Measurements from ENCODE around the gene CD84.

Gene CD84

GRCh38 chr1:160521554-160521953 is 57.7 kb downstream of the CD84 start:
- no peak overlapping the region for H3K4me3 ChIP-seq (ENCODE audit: insufficient read depth in 1 of 2, low read depth in 1 of 2, low read length in 2 of 2)
- no peak overlapping the region for H2BK12ac ChIP-seq (ENCODE audit: low read length in 2 of 2)
- H3K36me3 ChIP-seq (ENCODE audit: control insufficient read depth in 1 of 2, insufficient read depth in 2 of 2, low read depth in 1 of 2, low read length in 2 of 2): no peaks in the 10 kb centered on the region
- no peak overlapping the region for H2BK15ac ChIP-seq (ENCODE audit: low read depth, poor library complexity, severe bottlenecking)
- no peak overlapping the region for H3K4me2 ChIP-seq (ENCODE audit: low read length, poor library complexity, severe bottlenecking)
- peaks cover 1% of the 10 kb centered on the region for H3K4me1 ChIP-seq (ENCODE audit: control insufficient read depth, insufficient read depth, low read depth, low read length)
- H3K4ac ChIP-seq (ENCODE audit: low read depth in 1 of 2, low read length in 2 of 2): no peak overlapping the region
- no peak overlapping the region for H4K8ac ChIP-seq (ENCODE audit: low read length)
- no peak overlapping the region for H3K14ac ChIP-seq (ENCODE audit: low read length in 2 of 2)
- no peak overlapping the region for H3K18ac ChIP-seq (ENCODE audit: low read depth in 1 of 2, low read length in 2 of 2)
- no peak overlapping the region for H2BK120ac ChIP-seq (ENCODE audit: low read depth, low read length)
- H3K27ac ChIP-seq (ENCODE audit: low read length, poor library complexity, severe bottlenecking): no peak overlapping the region
- H2AK5ac ChIP-seq (ENCODE audit: low read length, severe bottlenecking): no peak overlapping the region
- no peaks in the 10 kb centered on the region for H3K79me1 ChIP-seq (replicated peaks; ENCODE audit: low read length, poor library complexity, severe bottlenecking)
- H2AFZ ChIP-seq (ENCODE audit: low read depth, low read length): no peak overlapping the region
- H2BK5ac ChIP-seq (ENCODE audit: low read depth, low read length, poor library complexity, severe bottlenecking): no peak overlapping the region
- H3K9ac ChIP-seq (ENCODE audit: low read length): no peak overlapping the region
- H3K27me3 ChIP-seq (ENCODE audit: control insufficient read depth in 1 of 2, insufficient read depth in 1 of 2, low read length in 2 of 2): no peaks in the 10 kb centered on the region
- H3K9me3 ChIP-seq (ENCODE audit: control insufficient read depth, low read length): peaks cover 3% of the 10 kb centered on the region
- H4K91ac ChIP-seq (ENCODE audit: low read length): no peak overlapping the region
- DNase-seq: no peak
- WGBS: 76% methylated on average over 2 of the region's 2 CpGs
- H3K23ac ChIP-seq (ENCODE audit: low read length in 2 of 2): no peak overlapping the region

- no peak overlapping the region for H2AFZ ChIP-seq (ENCODE audit: low read depth, low read length)
- WGBS: 60% methylated on average over 1 of the region's 3 CpGs
- peak overlapping the region; percentile 72 for H3K27ac ChIP-seq (ENCODE audit: low read length, poor library complexity, severe bottlenecking)
- H2BK15ac ChIP-seq (ENCODE audit: low read depth, poor library complexity, severe bottlenecking): no peak overlapping the region
- DNase-seq: no peak
- H3K36me3 ChIP-seq (ENCODE audit: control insufficient read depth in 1 of 2, insufficient read depth in 2 of 2, low read depth in 1 of 2, low read length in 2 of 2): no peaks in the 10 kb centered on the region
- no peak overlapping the region for H2BK12ac ChIP-seq (ENCODE audit: low read length in 2 of 2)
- no peak overlapping the region for H3K14ac ChIP-seq (ENCODE audit: low read length in 2 of 2)
- H2BK120ac ChIP-seq (ENCODE audit: low read depth, low read length): no peak overlapping the region
- H3K79me1 ChIP-seq (replicated peaks; ENCODE audit: low read length, poor library complexity, severe bottlenecking): no peaks in the 10 kb centered on the region
- no peak overlapping the region for H3K4me2 ChIP-seq (ENCODE audit: low read length, poor library complexity, severe bottlenecking)
- no peak overlapping the region for H4K8ac ChIP-seq (ENCODE audit: low read length)
- H4K91ac ChIP-seq (ENCODE audit: low read length): no peak overlapping the region
- no peak overlapping the region for H3K9ac ChIP-seq (ENCODE audit: low read length)
- H3K27me3 ChIP-seq (ENCODE audit: control insufficient read depth in 1 of 2, insufficient read depth in 1 of 2, low read length in 2 of 2): no peaks in the 10 kb centered on the region
- peaks cover 1% of the 10 kb centered on the region for H3K4me1 ChIP-seq (ENCODE audit: control insufficient read depth, insufficient read depth, low read depth, low read length)
- no peak overlapping the region for H3K4ac ChIP-seq (ENCODE audit: low read depth in 1 of 2, low read length in 2 of 2)
- H3K18ac ChIP-seq (ENCODE audit: low read depth in 1 of 2, low read length in 2 of 2): no peak overlapping the region
- H3K9me3 ChIP-seq (ENCODE audit: control insufficient read depth, low read length): peaks cover 3% of the 10 kb centered on the region
- H3K23ac ChIP-seq (ENCODE audit: low read length in 2 of 2): no peak overlapping the region
- H2BK5ac ChIP-seq (ENCODE audit: low read depth, low read length, poor library complexity, severe bottlenecking): no peak overlapping the region
- H3K4me3 ChIP-seq (ENCODE audit: insufficient read depth in 1 of 2, low read depth in 1 of 2, low read length in 2 of 2): no peak overlapping the region
- peak overlapping the region; percentile 75 for H2AK5ac ChIP-seq (ENCODE audit: low read length, severe bottlenecking)
These were observed 58.3 kb downstream of the CD84 start for GRCh38 chr1:160520999-160521398.

GRCh38 chr1:160520582-160520981 is 58.7 kb downstream of the CD84 start:
- no peak overlapping the region for H3K9ac ChIP-seq (ENCODE audit: low read length)
- H3K18ac ChIP-seq (ENCODE audit: low read depth in 1 of 2, low read length in 2 of 2): no peak overlapping the region

DNA sequence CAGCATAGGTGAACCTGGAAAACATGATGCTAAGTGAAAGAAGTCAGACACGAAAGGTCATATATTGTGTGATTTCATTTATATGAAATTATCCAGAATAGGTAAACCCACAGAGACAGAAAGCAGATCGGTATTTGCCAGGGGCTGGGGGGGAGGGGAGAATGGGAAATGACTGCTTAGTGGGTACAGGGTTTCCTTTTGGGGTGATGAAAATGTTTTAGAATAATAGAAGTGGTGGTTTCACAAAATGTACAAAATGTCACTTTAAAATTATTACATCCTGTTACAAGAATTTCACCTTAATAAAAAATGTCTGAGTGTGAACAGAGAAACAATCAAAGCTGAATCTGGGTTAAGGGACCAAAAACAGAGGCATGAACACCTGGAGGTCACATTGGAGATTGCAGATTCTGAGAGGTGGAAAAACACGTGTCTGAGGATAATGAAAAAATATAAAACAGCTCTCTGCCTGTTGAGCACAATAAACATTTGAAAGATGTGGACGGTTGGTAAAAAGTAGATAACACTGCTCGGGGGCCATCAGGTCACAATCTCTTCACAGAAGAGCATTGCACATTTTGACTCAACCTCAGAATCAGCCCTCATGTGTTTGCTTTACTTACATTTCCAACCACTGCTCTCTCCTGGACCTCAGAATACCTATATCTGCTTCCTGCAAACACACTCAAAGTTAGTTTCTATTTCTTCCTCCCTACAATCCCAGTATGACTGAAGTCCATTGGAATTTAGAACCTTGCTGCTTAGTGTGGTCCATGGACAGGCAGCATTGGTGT is 59.5 kb downstream of the CD84 start:
- H2AFZ ChIP-seq (ENCODE audit: low read depth, low read length): no peak overlapping the region
- 69% methylated on average over 5 of the region's 5 CpGs for WGBS
- H3K18ac ChIP-seq (ENCODE audit: low read depth in 1 of 2, low read length in 2 of 2): no peak overlapping the region
- H3K9me3 ChIP-seq (ENCODE audit: control insufficient read depth, low read length): peaks cover 3% of the 10 kb centered on the region
- no peak overlapping the region for H3K4me2 ChIP-seq (ENCODE audit: low read length, poor library complexity, severe bottlenecking)
- H3K4me3 ChIP-seq (ENCODE audit: insufficient read depth in 1 of 2, low read depth in 1 of 2, low read length in 2 of 2): no peak overlapping the region
- H2BK12ac ChIP-seq (ENCODE audit: low read length in 2 of 2): no peak overlapping the region
- H3K27me3 ChIP-seq (ENCODE audit: control insufficient read depth in 1 of 2, insufficient read depth in 1 of 2, low read length in 2 of 2): no peaks in the 10 kb centered on the region
- no peak overlapping the region for H2BK120ac ChIP-seq (ENCODE audit: low read depth, low read length)
- H3K14ac ChIP-seq (ENCODE audit: low read length in 2 of 2): no peak overlapping the region
- H3K79me1 ChIP-seq (replicated peaks; ENCODE audit: low read length, poor library complexity, severe bottlenecking): no peaks in the 10 kb centered on the region
- peak overlapping the region; percentile 54 for H3K27ac ChIP-seq (ENCODE audit: low read length, poor library complexity, severe bottlenecking)
- no peak overlapping the region for H3K9ac ChIP-seq (ENCODE audit: low read length)
- no peak overlapping the region for H4K8ac ChIP-seq (ENCODE audit: low read length)
- no peak overlapping the region for H2BK15ac ChIP-seq (ENCODE audit: low read depth, poor library complexity, severe bottlenecking)
- H4K91ac ChIP-seq (ENCODE audit: low read length): no peak overlapping the region
- no peak overlapping the region for H2BK5ac ChIP-seq (ENCODE audit: low read depth, low read length, poor library complexity, severe bottlenecking)
- no peak for DNase-seq
- no peak overlapping the region for H2AK5ac ChIP-seq (ENCODE audit: low read length, severe bottlenecking)
- no peaks in the 10 kb centered on the region for H3K36me3 ChIP-seq (ENCODE audit: control insufficient read depth in 1 of 2, insufficient read depth in 2 of 2, low read depth in 1 of 2, low read length in 2 of 2)
- no peak overlapping the region for H3K23ac ChIP-seq (ENCODE audit: low read length in 2 of 2)
- H3K4me1 ChIP-seq (ENCODE audit: control insufficient read depth, insufficient read depth, low read depth, low read length): peaks cover 1% of the 10 kb centered on the region
- H3K4ac ChIP-seq (ENCODE audit: low read depth in 1 of 2, low read length in 2 of 2): no peak overlapping the region

More at GRCh38 chr1:160520582-160520981, 58.7 kb downstream of the CD84 start:
- Histone ChIP-seq H3K23ac (ENCODE audit: low read length in 2 of 2) (no peak overlapping the region), H2BK12ac (ENCODE audit: low read length in 2 of 2) (no peak overlapping the region), H3K36me3 (ENCODE audit: control insufficient read depth in 1 of 2, insufficient read depth in 2 of 2, low read depth in 1 of 2, low read length in 2 of 2) (no peaks in the 10 kb centered on the region), H3K27me3 (ENCODE audit: control insufficient read depth in 1 of 2, insufficient read depth in 1 of 2, low read length in 2 of 2) (no peaks in the 10 kb centered on the region), H3K4me2 (ENCODE audit: low read length, poor library complexity, severe bottlenecking) (no peak overlapping the region), H2AK5ac (ENCODE audit: low read length, severe bottlenecking) (no peak overlapping the region), H3K79me1 (replicated peaks; ENCODE audit: low read length, poor library complexity, severe bottlenecking) (no peaks in the 10 kb centered on the region), H4K91ac (ENCODE audit: low read length) (no peak overlapping the region), H2BK5ac (ENCODE audit: low read depth, low read length, poor library complexity, severe bottlenecking) (no peak overlapping the region), H3K27ac (ENCODE audit: low read length, poor library complexity, severe bottlenecking) (peak overlapping the region; percentile 72), H4K8ac (ENCODE audit: low read length) (no peak overlapping the region), H3K14ac (ENCODE audit: low read length in 2 of 2) (no peak overlapping the region), H3K4me3 (ENCODE audit: insufficient read depth in 1 of 2, low read depth in 1 of 2, low read length in 2 of 2) (no peak overlapping the region), H2AFZ (ENCODE audit: low read depth, low read length) (no peak overlapping the region), H2BK15ac (ENCODE audit: low read depth, poor library complexity, severe bottlenecking) (no peak overlapping the region), H3K9me3 (ENCODE audit: control insufficient read depth, low read length) (peaks cover 3% of the 10 kb centered on the region), H3K4me1 (ENCODE audit: control insufficient read depth, insufficient read depth, low read depth, low read length) (peaks cover 1% of the 10 kb centered on the region), H3K4ac (ENCODE audit: low read depth in 1 of 2, low read length in 2 of 2) (no peak overlapping the region), H2BK120ac (ENCODE audit: low read depth, low read length) (no peak overlapping the region)
- 93% methylated on average over 1 of the region's 2 CpGs for WGBS
- DNase-seq: no peak
